ENCODE measurements around the gene PRR16. TPM values are rescaled to one million over a fixed set of nuclear protein-coding genes. Genes with fewer than 3 reads are reported as not detected.

The PRR16 gene
- total RNA-seq, 4 donors from 2014 or later = 2.2 to 19.7 (median 5.9) TPM

GRCh38 chr5:120609570-120609969 is 145.5 kb downstream of the PRR16 start:
- intact Hi-C loops (cut with DNase I; ENCODE audit: low total_unique reads) = no loop called here
- no peaks in the 10 kb centered on the region for H3K9me3 ChIP-seq
- no peaks in the 10 kb centered on the region for H3K36me3 ChIP-seq
- no peak overlapping the region for H3K27ac ChIP-seq
- no peak for TF ChIP-seq POLR2A (IDR thresholded peaks at IDR 0.05)
- TF ChIP-seq CTCF (IDR thresholded peaks at IDR 0.05) = no peak
- H3K4me1 ChIP-seq = no peaks in the 10 kb centered on the region
- H3K27me3 ChIP-seq = no peaks in the 10 kb centered on the region
- H3K4me3 ChIP-seq = no peak overlapping the region
- no peak for DNase-seq

DNA sequence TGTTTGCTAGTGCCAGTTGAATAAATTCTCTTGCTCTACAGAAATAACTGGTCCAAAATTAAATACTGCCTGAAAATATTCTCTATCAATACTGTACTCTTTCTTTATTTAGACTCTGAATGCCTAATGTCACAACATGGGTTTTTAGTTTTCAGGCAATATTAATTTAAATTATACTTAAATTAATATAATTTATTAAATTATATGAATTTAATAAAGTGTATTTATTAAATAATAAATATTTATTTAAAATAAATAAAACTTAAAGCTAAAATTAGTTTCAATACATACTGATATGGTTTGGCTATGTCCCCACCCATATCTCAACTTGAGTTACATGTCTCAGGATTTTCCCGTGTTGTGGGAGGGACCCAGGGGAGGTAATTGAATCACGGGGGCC is 146.0 kb downstream of the PRR16 start:
- H3K27ac ChIP-seq = no peak overlapping the region
- no peaks in the 10 kb centered on the region for H3K36me3 ChIP-seq
- DNase-seq = no peak
- H3K4me1 ChIP-seq = no peaks in the 10 kb centered on the region
- intact Hi-C loops (cut with DNase I; ENCODE audit: low total_unique reads) = no loop called here
- TF ChIP-seq CTCF (IDR thresholded peaks at IDR 0.05) = no peak
- TF ChIP-seq POLR2A (IDR thresholded peaks at IDR 0.05) = no peak
- H3K4me3 ChIP-seq = no peak overlapping the region
- no peaks in the 10 kb centered on the region for H3K9me3 ChIP-seq
- no peaks in the 10 kb centered on the region for H3K27me3 ChIP-seq

- no peaks in the 10 kb centered on the region for H3K27me3 ChIP-seq
- H3K36me3 ChIP-seq = no peaks in the 10 kb centered on the region
- intact Hi-C loops (cut with DNase I; ENCODE audit: low total_unique reads) = no loop called here
- DNase-seq = no peak
- H3K4me3 ChIP-seq = no peak overlapping the region
- TF ChIP-seq CTCF (IDR thresholded peaks at IDR 0.05) (no peak), POLR2A (IDR thresholded peaks at IDR 0.05) (no peak)
- no peaks in the 10 kb centered on the region for H3K9me3 ChIP-seq
- no peak overlapping the region for H3K27ac ChIP-seq
- H3K4me1 ChIP-seq = no peaks in the 10 kb centered on the region
These were observed 149.6 kb downstream of the PRR16 start for GRCh38 chr5:120613729-120614128.

DNA sequence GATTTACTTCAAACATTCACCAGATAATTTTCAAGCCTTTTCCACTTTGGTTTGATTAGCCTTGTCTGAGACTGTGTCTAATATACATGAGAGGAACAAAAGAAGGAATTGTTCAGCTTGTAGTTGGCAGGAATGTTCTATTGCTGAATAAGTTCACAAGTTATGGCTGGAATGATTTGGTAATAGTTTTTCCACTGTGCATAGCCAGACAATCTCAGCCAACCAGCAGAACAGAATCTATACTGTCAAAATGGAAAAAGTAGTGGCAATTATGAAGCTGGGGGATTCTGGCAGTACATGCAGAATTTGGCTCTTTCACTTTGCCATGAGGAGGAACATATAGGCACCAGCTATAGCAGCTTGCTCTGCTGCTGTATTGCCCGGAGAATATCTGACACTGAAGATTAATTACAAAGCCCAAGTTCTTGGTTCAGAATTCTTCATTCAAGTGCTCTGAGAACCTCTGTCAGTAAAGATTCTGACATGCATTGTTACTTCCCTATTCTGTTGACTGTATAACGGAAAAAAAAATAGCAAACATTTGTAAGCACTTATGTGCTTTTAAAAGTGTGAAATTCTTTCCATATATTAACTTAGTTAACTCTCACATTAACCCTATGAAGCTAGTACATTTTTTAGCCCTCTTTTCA is 150.6 kb downstream of the PRR16 start:
- no peak overlapping the region for H3K4me3 ChIP-seq
- no peak for DNase-seq
- H3K27me3 ChIP-seq = no peaks in the 10 kb centered on the region
- no peaks in the 10 kb centered on the region for H3K4me1 ChIP-seq
- no peak overlapping the region for H3K27ac ChIP-seq
- TF ChIP-seq CTCF (IDR thresholded peaks at IDR 0.05) = no peak
- no peak for TF ChIP-seq POLR2A (IDR thresholded peaks at IDR 0.05)
- intact Hi-C loops (cut with DNase I; ENCODE audit: low total_unique reads) = no loop called here
- no peaks in the 10 kb centered on the region for H3K36me3 ChIP-seq
- H3K9me3 ChIP-seq = no peaks in the 10 kb centered on the region

DNA sequence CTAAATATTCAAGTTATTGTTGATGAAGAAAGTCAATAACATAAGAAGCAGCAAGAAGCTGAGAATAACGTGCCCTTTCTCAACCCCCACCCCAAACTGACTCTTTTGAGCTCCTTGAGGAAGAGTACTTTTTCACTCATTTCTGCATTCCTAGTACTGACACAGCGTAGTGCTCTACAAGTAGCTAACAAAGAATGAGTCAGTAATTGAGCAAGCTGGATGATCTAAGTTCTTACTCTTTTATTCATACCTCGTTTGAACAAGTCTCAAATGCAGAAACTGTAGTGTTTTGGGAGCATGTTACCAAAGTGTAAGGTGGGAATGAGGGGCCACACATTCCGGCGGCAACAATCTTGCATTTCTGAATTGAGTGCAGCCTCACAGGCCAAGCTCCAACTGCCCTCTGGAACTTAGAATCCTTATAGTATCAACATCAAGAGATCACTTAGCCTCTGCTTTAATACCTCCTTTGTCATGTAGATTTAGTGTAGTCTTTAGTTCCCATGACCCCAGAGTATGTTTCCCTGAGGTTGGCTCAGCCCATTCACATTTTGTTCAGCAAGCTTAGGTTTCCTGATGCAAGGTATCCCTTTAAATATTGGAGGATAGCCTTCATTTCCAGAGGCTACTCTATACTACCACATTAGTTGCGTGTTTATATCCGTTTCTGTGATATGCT is 152.0 kb downstream of the PRR16 start:
- DNase-seq = no peak
- Histone ChIP-seq H3K9me3 (no peaks in the 10 kb centered on the region), H3K36me3 (no peaks in the 10 kb centered on the region), H3K4me1 (no peaks in the 10 kb centered on the region), H3K27me3 (no peaks in the 10 kb centered on the region), H3K4me3 (no peak overlapping the region), H3K27ac (no peak overlapping the region)
- TF ChIP-seq CTCF (IDR thresholded peaks at IDR 0.05) = no peak
- TF ChIP-seq POLR2A (IDR thresholded peaks at IDR 0.05) = no peak
- intact Hi-C loops (cut with DNase I; ENCODE audit: low total_unique reads) = no loop called here
